GM23338 (cell line): ENCODE data around the gene FAU. TPM values are rescaled to one million over a fixed set of nuclear protein-coding genes. Genes with fewer than 3 reads are reported as not detected.
A peak's percentile ranks its signal among the peaks of the same experiment; 100 is the strongest.

Experiments used
- ATAC-seq: fragments of 200-7000 bp; cut with Tn5 transposase; 3 replicates; pipeline ENCODE4 v1.9.1; 2020
- DNase-seq: peaks from one replicate; pipeline ENCODE4 v3.0.0-alpha.2; 2015; ENCODE audit warnings: low spot score
- H2AFZ ChIP-seq: fragments of 200-600 bp; sonication (generic); 2 replicates; pipeline ENCODE4 v1.8.0; 2016; ENCODE audit warnings: antibody characterized with exemption, mild to moderate bottlenecking, moderate library complexity
- H3F3A ChIP-seq: fragments of 200-600 bp; sonication (generic); replicated peaks from 2 replicates; pipeline ENCODE4 v1.8.0; 2017; ENCODE audit warnings: antibody characterized with exemption, mixed run types, low read depth
- H3K27ac ChIP-seq: fragments of 200-600 bp; sonication (generic); 2 replicates; pipeline ENCODE4 v1.6.1; 2016; ENCODE audit warnings: low read depth
- H3K27me3 ChIP-seq: fragments of 200-600 bp; sonication (generic); 2 replicates; pipeline ENCODE4 v1.8.0; 2016; ENCODE audit warnings: mild to moderate bottlenecking, mixed run types, moderate library complexity; ENCODE audit not compliant: insufficient read depth
- H3K36me3 ChIP-seq: fragments of 200-600 bp; sonication (generic); 2 replicates; pipeline ENCODE4 v1.8.0; 2016; ENCODE audit warnings: mild to moderate bottlenecking; ENCODE audit not compliant: insufficient read depth
- H3K4me1 ChIP-seq: fragments of 200-600 bp; sonication (generic); 2 replicates; pipeline ENCODE4 v1.8.0; 2016; ENCODE audit warnings: mild to moderate bottlenecking, moderate library complexity; ENCODE audit not compliant: insufficient read depth
- H3K4me2 ChIP-seq: fragments of 200-600 bp; sonication (generic); 2 replicates; pipeline ENCODE4 v1.7.1; 2017; ENCODE audit warnings: mixed run types
- H3K4me3 ChIP-seq: fragments of 200-600 bp; sonication (generic); 2 replicates; pipeline ENCODE4 v1.6.1; 2016; ENCODE audit warnings: mixed run types
- H3K79me2 ChIP-seq: fragments of 200-600 bp; sonication (generic); replicated peaks from 2 replicates; pipeline ENCODE4 v1.8.0; 2017; ENCODE audit warnings: mild to moderate bottlenecking; ENCODE audit not compliant: insufficient read depth
- H3K9me2 ChIP-seq: fragments of 200-600 bp; sonication (generic); 2 replicates; pipeline ENCODE4 v1.8.0; 2017; ENCODE audit not compliant: insufficient read depth
- H4K20me1 ChIP-seq: fragments of 200-600 bp; sonication (generic); replicated peaks from 2 replicates; pipeline ENCODE4 v1.8.0; 2017; ENCODE audit warnings: mild to moderate bottlenecking; ENCODE audit not compliant: insufficient read depth
- H3K27ac Mint-ChIP-seq: 2 replicates; pipeline ENCODE4 v1.8.0; 2020; ENCODE audit warnings: inconsistent platforms, mild to moderate bottlenecking, moderate library complexity, mixed read lengths
- H3K27me3 Mint-ChIP-seq: 3 replicates; pipeline ENCODE4 v1.8.0; 2022; ENCODE audit warnings: low read depth, mild to moderate bottlenecking, moderate library complexity, mixed read lengths, inconsistent platforms; ENCODE audit not compliant: insufficient read depth, poor library complexity
- H3K36me3 Mint-ChIP-seq: 3 replicates; pipeline ENCODE4 v1.8.0; 2021; ENCODE audit warnings: low read depth, mild to moderate bottlenecking, inconsistent platforms, moderate library complexity, mixed read lengths
- H3K4me1 Mint-ChIP-seq: 3 replicates; pipeline ENCODE4 v1.8.0; 2020; ENCODE audit warnings: mild to moderate bottlenecking, inconsistent platforms, mixed read lengths
- H3K4me3 Mint-ChIP-seq: 3 replicates; pipeline ENCODE4 v1.8.0; 2021; ENCODE audit warnings: moderate library complexity, mild to moderate bottlenecking, inconsistent platforms, mixed read lengths
- H3K9me3 Mint-ChIP-seq: 3 replicates; pipeline ENCODE4 v1.8.0; 2020; ENCODE audit warnings: moderate library complexity, mild to moderate bottlenecking, inconsistent platforms, mixed read lengths
- CREB1 ChIP-seq: fragments of 250-450 bp; sonication (Bioruptor Pico); IDR thresholded peaks from 2 replicates; pipeline ENCODE4 v1.5.0; 2020; ENCODE audit warnings: low read depth, mild to moderate bottlenecking, moderate library complexity
- ETS1 ChIP-seq: IDR thresholded peaks from 2 replicates; pipeline ENCODE4 v1.6.1; 2016; ENCODE audit warnings: antibody characterized with exemption
- JUNB ChIP-seq: IDR thresholded peaks from one replicate; pipeline ENCODE4 v1.6.1; 2016; ENCODE audit warnings: antibody characterized with exemption; ENCODE audit not compliant: unreplicated experiment
- NANOG ChIP-seq: IDR thresholded peaks from 2 replicates; pipeline ENCODE4 v1.6.1; 2016; ENCODE audit warnings: antibody characterized with exemption, borderline replicate concordance
- POLR2AphosphoS5 ChIP-seq: IDR thresholded peaks from 2 replicates; pipeline ENCODE4 v1.6.1; 2016; ENCODE audit warnings: antibody characterized with exemption, low read depth
- STAT1 ChIP-seq: IDR thresholded peaks from one replicate; pipeline ENCODE4 v1.6.1; 2016; ENCODE audit warnings: antibody characterized with exemption; ENCODE audit not compliant: unreplicated experiment
- ZNF114 ChIP-seq: fragments of 250-450 bp; sonication (Bioruptor Pico); IDR thresholded peaks from 2 replicates; pipeline ENCODE4 v1.5.0; 2020; ENCODE audit warnings: mild to moderate bottlenecking, moderate library complexity
- ZNF331 ChIP-seq: fragments of 250-450 bp; sonication (Bioruptor Pico); IDR thresholded peaks from 2 replicates; pipeline ENCODE4 v1.5.0; 2020; ENCODE audit warnings: low read depth, mild to moderate bottlenecking, moderate library complexity
- long read RNA-seq: library from polyadenylated mRNA; unstranded; transcript quantifications from one replicate; pipeline ENCODE4 v2.0.0, GENCODE V29; 2020; ENCODE audit not compliant: unreplicated experiment
- polyA plus RNA-seq: library from polyadenylated mRNA; unstranded; fragments of >200 nt; fragmentation: Nextera tagmentation; extraction: Ambion mirVana; gene quantifications from 2 replicates; pipeline ENCODE4 v1.2.1, GENCODE V29; 2016
- total RNA-seq: library from RNA; depleted of rRNA; stranded (reverse); fragments of >200 nt; shearing (Covaris generic); gene quantifications from 2 replicates; pipeline ENCODE4 v1.2.3, GENCODE V29; 2014; rRNA removed

FAU gene
- 262 and 329 TPM in 2 replicates for total RNA-seq
- polyA plus RNA-seq: 1,177 and 1,316 TPM in 2 replicates
- long read RNA-seq, transcript FAU-207 (5 exons, 847 nt): major isoform, 998 of 1,029 reads
- long read RNA-seq, transcript FAU-209 (4 exons, 697 nt): minor isoform, 19 of 1,029 reads
- long read RNA-seq, partial matches to known transcripts: 1 of 1,029 reads
- long read RNA-seq, other reads (novel, unspliced or antisense): 9 of 1,029 reads

GRCh38 chr11:65121865-65122696, at the start of gene FAU, which contains the start of gene MRPL49:
Gene FAU (minus strand): TSS chr11:65122134. CDS start chr11:65121813, 321 bp downstream.
Gene MRPL49 (plus strand): TSS chr11:65122321. CDS start chr11:65122347, 26 bp downstream.
- H3K4me1 Mint-ChIP-seq: peaks cover 20% of the 10 kb centered on the region
- peaks cover 10% of the 10 kb centered on the region for H4K20me1 ChIP-seq
- no peaks in the 10 kb centered on the region for H3K27me3 ChIP-seq
- peaks cover 43% of the 10 kb centered on the region for H3K79me2 ChIP-seq
- peak within 1 kb of the TSS; percentile 99 for H3K27ac Mint-ChIP-seq
- no peak for TF ChIP-seq NANOG
- peak; percentile 97 for TF ChIP-seq CREB1
- TF ChIP-seq ETS1: peak; percentile 71
- no peak for TF ChIP-seq JUNB
- TF ChIP-seq ZNF114 (CRISPR knock-in tag): no peak
- TF ChIP-seq POLR2AphosphoS5: peak; percentile 99
- H3K4me3 Mint-ChIP-seq: peak within 1 kb of the TSS; percentile 100
- peaks cover 20% of the 10 kb centered on the region for H3K36me3 ChIP-seq
- ATAC-seq: peak; percentile 84
- DNase-seq: peak; percentile 99
- H3K9me3 Mint-ChIP-seq: no peaks in the 10 kb centered on the region; the same call in 2 of the 3 replicates
- H2AFZ ChIP-seq: peak within 1 kb of the TSS; percentile 84
- H3K27me3 Mint-ChIP-seq: peaks cover 24% of the 10 kb centered on the region
- peaks cover 78% of the 10 kb centered on the region for H3K36me3 Mint-ChIP-seq
- H3K4me1 ChIP-seq: peaks cover 11% of the 10 kb centered on the region
- H3K27ac ChIP-seq: peak within 1 kb of the TSS; percentile 90
- H3F3A ChIP-seq: peaks cover 38% of the 10 kb centered on the region
- no peaks in the 10 kb centered on the region for H3K9me2 ChIP-seq
- H3K4me2 ChIP-seq: peak within 1 kb of the TSS; percentile 96
- peak within 1 kb of the TSS; percentile 94 for H3K4me3 ChIP-seq

- Mint-ChIP-seq H3K9me3 (no peaks in the 10 kb centered on the region), H3K4me1 (peaks cover 18% of the 10 kb centered on the region), H3K36me3 (no peaks in the 10 kb centered on the region), H3K4me3 (no peak within 1 kb of the TSS), H3K27me3 (peaks cover 10% of the 10 kb centered on the region), H3K27ac (no peak within 1 kb of the TSS; the same call in 1 of the 2 replicates)
- Histone ChIP-seq H4K20me1 (no peaks in the 10 kb centered on the region), H3K27ac (no peak within 1 kb of the TSS), H3K4me2 (no peak within 1 kb of the TSS), H3K79me2 (no peaks in the 10 kb centered on the region), H3K4me3 (no peak within 1 kb of the TSS), H3K36me3 (no peaks in the 10 kb centered on the region), H3K9me2 (no peaks in the 10 kb centered on the region), H3F3A (no peaks in the 10 kb centered on the region), H3K4me1 (peaks cover 4% of the 10 kb centered on the region), H3K27me3 (no peaks in the 10 kb centered on the region), H2AFZ (peak within 1 kb of the TSS; percentile 90; the same call in 1 of the 2 replicates)
- peak; percentile 74 for DNase-seq
- TF ChIP-seq STAT1 (no peak), POLR2AphosphoS5 (peak; percentile 41; the same call in 1 of the 2 replicates), ZNF331 (CRISPR knock-in tag) (no peak)
- peak; percentile 88 for ATAC-seq
Observed at GRCh38 chr11:65170058-65170534, 48.2 kb upstream of the FAU start, which contains the start of gene SPDYC. Gene SPDYC (plus strand): TSS chr11:65170233. CDS start chr11:65171358, 1,125 bp downstream.
